ENCODE measurements around the gene UPK1A. TPM values are rescaled to one million over a fixed set of nuclear protein-coding genes. Genes with fewer than 3 reads are reported as not detected.

Gene UPK1A
- total and polyA plus RNA-seq, 9 of the 15 experiments (the other 6 are each of a cell fraction or from before 2014, with no cell fraction given) = 0.06 to 0.13 TPM; not detected in 7

GRCh38 chr19:35713506-35713850, 47.2 kb downstream of the UPK1A start:
- Histone ChIP-seq H2AFZ (ENCODE audit: low read depth, low read length) (no peak overlapping the region), H3K36me3 (ENCODE audit: control insufficient read depth, insufficient read depth, low read length) (no peaks in the 10 kb centered on the region), H4K20me1 (replicated peaks; ENCODE audit: control insufficient read depth, insufficient read depth, low read length) (0 out of 2 replicates have a peak, but pooled peaks cover 2% of the 10 kb centered on the region), H3K4me3 (no peak overlapping the region), H3K4me2 (ENCODE audit: insufficient read depth, low read length) (no peak overlapping the region), H3K27me3 (ENCODE audit: control insufficient read depth in 2 of 2, insufficient read depth in 2 of 2, low read length in 2 of 2) (peaks cover 16 to 56% of the 10 kb centered on the region in 2 experiments), H3K4me1 (replicated peaks in 1 of 2; ENCODE audit: control insufficient read depth in 2 of 2, insufficient read depth in 2 of 2, low read length in 2 of 2) (peaks cover 8 to 39% of the 10 kb centered on the region in 2 experiments), H3K9me3 (replicated peaks; ENCODE audit: control insufficient read depth, insufficient read depth, low read depth, low read length) (no peaks in the 10 kb centered on the region), H3K9ac (ENCODE audit: insufficient read depth in 1 of 2, low read depth in 2 of 2, low read length in 2 of 2) (no peak overlapping the region), H3K79me2 (ENCODE audit: control insufficient read depth, insufficient read depth, low read length) (peaks cover 5% of the 10 kb centered on the region), H3K27ac (ENCODE audit: extremely low read depth, low read depth, low read length) (no peak overlapping the region), H3K9me1 (ENCODE audit: control insufficient read depth, insufficient read depth, low read length) (no peaks in the 10 kb centered on the region)
- CTCF ChIA-PET (ENCODE audit: low intra/inter-chr PET ratio) = interaction anchor here (1.0 kb wide), 1 partner anchor 9 kb away, joined by 3 read pairs; no protein-coding TSS in a partner anchor
- ATAC-seq (no peak), DNase-seq (ENCODE audit: extremely low read depth in 1 of 4, low spot score in 3 of 4) (no peak), FAIRE-seq (no peak)
- BruUV-seq (replicated peaks) = no TSS peak
- WGBS (ENCODE audit: insufficient coverage, low coverage, missing lambda C conversion rate) = 10% methylated on average over 2 of the region's 2 CpGs
- in situ Hi-C loops (cut with MboI) (no loop called here), intact Hi-C loops (cut with micrococcal nuclease) (no loop called here)
- TF ChIP-seq E2F1 (CRISPR knock-in tag; IDR thresholded peaks at IDR 0.05) = no peak
- TF ChIP-seq ZFPM2 (CRISPR knock-in tag; IDR thresholded peaks at IDR 0.05) = no peak
- no peak for TF ChIP-seq ELF2 (CRISPR knock-in tag; IDR thresholded peaks at IDR 0.05)
- TF ChIP-seq EZH2 (IDR thresholded peaks at IDR 0.05; ENCODE audit: borderline replicate concordance, low read depth, low read length) = no peak
- no peak for TF ChIP-seq RHOXF2B (CRISPR knock-in tag; conservative IDR thresholded peaks at IDR 0.05)
- no peak for TF ChIP-seq ZNF695 (CRISPR knock-in tag; IDR thresholded peaks at IDR 0.05)
- no peak for TF ChIP-seq PHF20 (IDR thresholded peaks at IDR 0.05; ENCODE audit: partially characterized antibody)
- TF ChIP-seq ZNF311 (CRISPR knock-in tag; IDR thresholded peaks at IDR 0.05) = no peak
- TF ChIP-seq HES1 (IDR thresholded peaks at IDR 0.05; ENCODE audit: low read depth) = no peak
- TF ChIP-seq ZNF561 (CRISPR knock-in tag; conservative IDR thresholded peaks at IDR 0.05) = no peak
- TF ChIP-seq TFAM (CRISPR knock-in tag; conservative IDR thresholded peaks at IDR 0.05) = no peak
- no peak for TF ChIP-seq ZNF282 (CRISPR knock-in tag; IDR thresholded peaks at IDR 0.05)
- no peak for TF ChIP-seq FOXM1 (IDR thresholded peaks at IDR 0.05; ENCODE audit: low read depth)
- no peak for TF ChIP-seq FOXM1 (CRISPR knock-in tag; IDR thresholded peaks at IDR 0.05; ENCODE audit: low read depth)
- POLR2A ChIA-PET = interaction anchor here (1.1 kb wide), 1 partner anchor 29 kb away, joined by 3 read pairs; no protein-coding TSS in a partner anchor

Measured in K562 (cell line).